HG03064 (cell line): ENCODE data around the gene SMAP2.
"Not testable (repeated sequence)": the region's sequence is repeated elsewhere in the genome, so short reads cannot be mapped to it uniquely, and the experiment has no call there.

Source experiments
- ATAC-seq: cut with Tn5 transposase; IDR thresholded peaks from one replicate; pipeline ENCODE4 v1.9.1; 2021; ENCODE audit warnings: low read depth; ENCODE audit not compliant: unreplicated experiment

Gene SMAP2

DNA sequence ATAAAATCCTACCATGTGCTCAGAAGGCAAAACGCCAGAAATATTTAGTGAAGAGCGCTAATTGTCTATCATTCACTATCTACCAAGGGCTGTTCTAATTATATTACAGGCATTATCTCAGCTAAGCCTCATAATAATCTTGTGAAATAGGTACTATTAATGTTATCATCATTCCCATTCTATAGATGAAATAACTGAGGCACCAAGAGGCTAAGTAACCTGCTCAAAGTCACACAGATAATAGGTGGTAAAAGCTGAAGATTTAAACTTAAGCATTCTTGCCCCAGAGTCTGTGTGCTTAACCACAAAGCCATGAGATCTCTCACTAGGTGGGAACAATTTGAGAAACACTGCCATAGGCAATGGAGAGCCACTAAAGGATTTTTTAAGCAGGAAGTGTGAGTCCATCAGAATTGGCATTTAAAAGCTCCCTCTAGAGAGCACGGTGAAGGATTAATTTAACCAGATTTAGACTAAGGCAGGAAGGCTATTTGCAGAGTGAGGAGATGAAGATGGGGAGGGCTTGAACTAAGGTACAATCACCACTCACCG lies 1.7 kb upstream of the SMAP2 start:
- ATAC-seq: no peak

- ATAC-seq: no peak
Observed at GRCh38 chr1:40372658-40373322, 737 bp upstream of the SMAP2 start.

- ATAC-seq: no peak
Observed at GRCh38 chr1:40377512-40377911, 4.0 kb downstream of the SMAP2 start.

DNA sequence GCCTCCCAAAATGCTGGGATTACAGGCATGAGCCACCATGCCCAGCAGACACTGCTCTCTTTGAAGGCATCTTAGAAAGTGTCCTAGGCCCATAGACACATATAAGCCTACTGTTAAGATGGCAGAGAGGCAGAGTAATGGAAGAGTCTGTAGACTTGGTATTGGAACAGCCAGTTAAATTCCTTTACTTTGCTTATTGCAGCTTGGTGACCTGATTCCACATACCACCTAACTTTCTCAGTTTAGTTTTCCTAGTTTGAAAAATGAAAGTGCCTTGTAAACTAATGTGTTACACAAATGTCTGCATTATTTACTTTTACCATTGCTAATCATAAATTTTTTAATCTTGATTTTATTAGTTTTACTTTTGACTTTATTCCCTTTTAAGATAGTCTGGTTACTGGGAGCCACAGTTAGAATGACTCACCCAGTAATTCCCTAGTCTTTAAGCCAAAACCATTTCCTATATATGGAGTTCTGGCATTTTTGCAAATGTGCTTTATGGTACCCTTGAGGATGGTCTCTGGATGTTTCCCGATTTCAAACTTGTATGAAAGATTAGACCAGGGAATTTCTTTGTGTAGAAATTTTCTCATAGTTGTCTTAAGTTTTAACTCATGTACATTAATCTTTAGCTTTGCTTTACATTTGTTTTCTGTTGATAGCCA lies 6.4 kb downstream of the SMAP2 start:
- ATAC-seq: no peak

DNA sequence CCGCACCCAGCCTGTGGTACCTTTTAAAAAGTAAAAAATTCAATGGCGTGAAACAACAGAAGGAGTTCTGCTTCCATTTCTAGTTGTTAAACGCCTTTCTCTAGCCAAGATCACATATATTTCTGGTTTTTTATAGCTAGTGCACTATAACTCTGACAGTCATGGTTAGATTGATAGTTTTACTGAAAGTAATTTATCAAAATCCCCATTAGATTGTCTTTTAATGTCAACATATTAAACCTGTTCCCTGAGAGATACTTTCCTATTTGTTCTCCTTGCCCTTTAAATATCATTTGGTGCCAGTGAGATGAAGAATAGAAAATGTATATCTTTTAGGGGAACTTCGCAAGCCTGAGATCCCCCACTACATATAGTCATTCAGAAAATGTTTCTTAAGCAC lies 7.3 kb downstream of the SMAP2 start:
- ATAC-seq: no peak

- ATAC-seq: no peak
Observed at GRCh38 chr1:40381268-40382107, 8.0 kb downstream of the SMAP2 start.

GRCh38 chr1:40382108-40382460 lies 8.6 kb downstream of the SMAP2 start:
- ATAC-seq: no peak

- ATAC-seq: no peak
Observed at GRCh38 chr1:40382601-40383000, 9.1 kb downstream of the SMAP2 start.

DNA sequence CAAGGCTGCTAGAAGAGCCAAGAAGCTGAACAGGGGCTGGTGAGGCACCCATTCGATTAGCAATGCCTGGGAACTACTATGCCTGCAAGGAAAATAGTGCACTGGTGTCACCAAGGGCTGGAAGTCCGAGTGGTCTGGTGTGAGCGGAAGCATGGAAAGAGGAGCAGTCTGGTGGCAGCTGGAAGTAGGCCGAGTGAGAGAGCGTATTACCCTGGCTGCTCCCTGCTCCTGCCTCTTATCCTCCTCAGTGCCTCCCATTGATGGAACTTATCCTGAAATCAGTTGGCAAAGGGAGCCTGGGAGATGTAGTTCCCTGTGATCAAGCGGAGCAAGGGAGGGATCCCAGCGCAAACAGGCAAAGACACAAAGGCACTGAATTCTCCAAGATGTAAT lies 9.6 kb downstream of the SMAP2 start:
- ATAC-seq: no peak

- ATAC-seq: no peak
Observed at GRCh38 chr1:40383488-40384412, 10.2 kb downstream of the SMAP2 start.

- ATAC-seq: no peak
Observed at GRCh38 chr1:40384413-40384762, 10.9 kb downstream of the SMAP2 start.

- ATAC-seq: no peak
Observed at GRCh38 chr1:40384887-40385286, 11.4 kb downstream of the SMAP2 start.

- ATAC-seq: peak; percentile 49
Observed at GRCh38 chr1:40385437-40386358, 12.2 kb downstream of the SMAP2 start.

DNA sequence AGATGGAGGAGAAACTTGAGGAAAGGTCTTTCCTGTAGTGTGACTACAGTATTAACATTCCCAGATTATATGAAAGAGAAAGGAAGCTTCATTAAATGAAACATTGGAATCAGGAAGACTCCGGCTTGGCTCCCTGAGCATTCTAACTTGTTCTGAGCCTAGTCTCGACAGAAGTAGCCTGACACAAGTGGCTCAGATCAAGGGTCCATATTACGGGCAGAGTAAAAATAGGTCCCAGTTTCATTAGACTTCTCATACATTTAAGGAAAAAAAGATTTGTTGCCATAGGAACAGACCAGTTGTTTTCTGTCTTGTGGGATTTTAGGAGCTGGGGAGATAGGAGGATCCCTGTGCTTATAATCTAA lies 12.8 kb downstream of the SMAP2 start:
- no peak for ATAC-seq

DNA sequence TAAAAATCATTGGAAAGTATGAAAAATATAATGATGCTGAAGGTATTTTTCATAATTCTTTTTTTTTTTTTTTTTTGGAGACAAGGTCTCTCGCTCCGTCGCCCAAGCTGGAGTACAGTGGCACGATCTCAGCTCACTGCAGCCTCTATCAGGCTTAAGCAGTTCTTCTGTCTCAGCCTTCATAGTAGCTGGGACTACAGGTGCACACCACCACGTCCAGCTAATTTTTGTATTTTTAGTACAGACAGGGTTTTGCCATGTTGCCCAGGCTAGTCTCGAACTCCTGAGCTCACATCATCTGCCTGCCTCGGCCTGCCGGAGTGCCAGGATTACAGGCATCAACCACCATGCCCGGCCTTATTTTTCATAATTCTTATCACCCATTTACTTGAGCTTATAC lies 13.3 kb downstream of the SMAP2 start:
- ATAC-seq: no peak

DNA sequence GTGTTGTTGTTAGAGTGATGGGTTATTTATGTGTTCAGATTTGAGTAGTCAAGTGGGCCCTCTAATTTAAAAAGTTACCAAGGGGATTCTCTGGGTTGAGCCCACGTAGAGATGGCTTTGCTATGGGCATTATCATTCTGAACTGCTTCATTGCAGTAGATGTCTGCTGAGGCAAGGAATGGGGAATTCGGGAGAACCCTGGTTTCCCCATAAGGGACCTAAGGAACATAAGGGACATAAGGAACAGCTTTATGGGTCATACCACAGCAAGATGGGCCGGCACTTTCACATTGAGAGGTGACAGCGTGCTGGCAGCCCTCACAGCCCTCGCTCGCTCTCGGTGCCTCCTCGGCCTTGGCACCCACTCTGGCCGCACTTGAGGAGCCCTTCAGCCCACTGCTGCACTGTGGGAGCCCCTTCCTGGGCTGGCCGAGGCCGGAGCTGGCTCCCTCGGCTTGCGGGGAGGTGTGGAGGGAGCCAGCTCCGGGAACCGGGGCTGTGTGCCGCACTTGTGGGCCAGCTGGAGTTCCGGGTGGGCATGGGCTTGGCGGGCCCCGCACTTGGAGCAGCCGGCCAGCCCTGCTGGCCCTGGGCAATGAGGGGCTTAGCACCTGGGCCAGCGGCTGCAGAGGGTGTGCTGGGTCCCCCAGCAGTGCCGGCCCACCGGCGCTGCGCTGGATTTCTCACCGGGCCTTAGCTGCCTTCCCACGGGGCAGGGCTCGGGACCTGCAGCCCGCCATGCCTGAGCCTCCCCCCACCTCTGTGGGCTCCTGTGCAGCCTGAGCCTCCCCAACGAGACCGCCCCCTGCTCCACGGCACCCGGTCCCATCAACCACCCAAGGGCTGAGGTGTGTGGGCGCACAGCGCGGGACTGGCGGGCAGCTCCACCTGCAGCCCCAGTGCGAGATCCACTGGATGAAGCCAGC lies 14.1 kb downstream of the SMAP2 start:
- ATAC-seq: not testable (repeated sequence)

GRCh38 chr1:40388456-40389321 lies 15.2 kb downstream of the SMAP2 start:
- not testable (repeated sequence) for ATAC-seq
